ENCODE data around the gene ECPAS.

- TF ChIP-seq YY1 (IDR thresholded peaks at IDR 0.05; ENCODE audit: insufficient read depth, insufficient read length) (no peak), ZNF274 (IDR thresholded peaks at IDR 0.05; ENCODE audit: low read depth, low read length) (no peak)
Measured at GRCh38 chr9:111330124-111330523, 154.1 kb downstream of the ECPAS start, which contains the start of gene OR2K2.

Measured in NT2/D1 (cell line).